ENCODE measurements around the gene SSBP2.
"Not testable (repeated sequence)": the region's sequence is repeated elsewhere in the genome, so short reads cannot be mapped to it uniquely, and the experiment has no call there.

Gene SSBP2

GRCh38 chr5:81650987-81651386, 99.9 kb downstream of the SSBP2 start:
- no peak for DNase-seq

GRCh38 chr5:81646469-81646995, 104.4 kb downstream of the SSBP2 start:
- DNase-seq, result no peak

GRCh38 chr5:81642210-81642609, 108.7 kb downstream of the SSBP2 start:
- DNase-seq, result no peak

- DNase-seq, result no peak
These were observed 111.3 kb downstream of the SSBP2 start for GRCh38 chr5:81639556-81639955.

- DNase-seq, result no peak
These were observed 112.4 kb downstream of the SSBP2 start for GRCh38 chr5:81638471-81638870.

- no peak for DNase-seq
These were observed 117.0 kb downstream of the SSBP2 start for GRCh38 chr5:81633891-81634290.

GRCh38 chr5:81633471-81633870, 117.4 kb downstream of the SSBP2 start:
- DNase-seq, result no peak

GRCh38 chr5:81632679-81633078, 118.2 kb downstream of the SSBP2 start:
- no peak for DNase-seq

- DNase-seq, result no peak
These were observed 119.3 kb downstream of the SSBP2 start for GRCh38 chr5:81631621-81632020.

GRCh38 chr5:81631124-81631523, 119.8 kb downstream of the SSBP2 start:
- DNase-seq, result no peak

GRCh38 chr5:81630684-81631083, 120.2 kb downstream of the SSBP2 start:
- no peak for DNase-seq

- no peak for DNase-seq
These were observed 120.9 kb downstream of the SSBP2 start for GRCh38 chr5:81629986-81630385.

- not testable (repeated sequence) for DNase-seq
These were observed 122.8 kb downstream of the SSBP2 start for GRCh38 chr5:81628061-81628460.

GRCh38 chr5:81626524-81626923, 124.4 kb downstream of the SSBP2 start:
- no peak for DNase-seq

GRCh38 chr5:81609810-81610375, 141.0 kb downstream of the SSBP2 start:
- no peak for DNase-seq

GRCh38 chr5:81608976-81609375, 141.9 kb downstream of the SSBP2 start:
- DNase-seq, result no peak

- no peak for DNase-seq
These were observed 143.2 kb downstream of the SSBP2 start for GRCh38 chr5:81607693-81608092.

GRCh38 chr5:81606150-81606549, 144.7 kb downstream of the SSBP2 start:
- no peak for DNase-seq

- no peak for DNase-seq
These were observed 145.6 kb downstream of the SSBP2 start for GRCh38 chr5:81605299-81605698.

GRCh38 chr5:81604193-81604592, 146.7 kb downstream of the SSBP2 start:
- DNase-seq, result no peak

GRCh38 chr5:81601919-81602318, 149.0 kb downstream of the SSBP2 start:
- no peak for DNase-seq

GRCh38 chr5:81592085-81592484, 158.8 kb downstream of the SSBP2 start:
- not testable (repeated sequence) for DNase-seq

- DNase-seq, result no peak
These were observed 160.2 kb downstream of the SSBP2 start for GRCh38 chr5:81590498-81591384.

- DNase-seq, result no peak
These were observed 171.5 kb downstream of the SSBP2 start for GRCh38 chr5:81579262-81579924.
